Suppressor macrophage (primary cell): ENCODE measurements around the gene POM121L2.
"Not testable (repeated sequence)": the region's sequence is repeated elsewhere in the genome, so short reads cannot be mapped to it uniquely, and the experiment has no call there.

Experiments
- DNase-seq, 4 experiments: peaks; one replicate each; pipeline ENCODE4 v3.0.0-alpha.2; 2020 to 2022

POM121L2 gene

DNA sequence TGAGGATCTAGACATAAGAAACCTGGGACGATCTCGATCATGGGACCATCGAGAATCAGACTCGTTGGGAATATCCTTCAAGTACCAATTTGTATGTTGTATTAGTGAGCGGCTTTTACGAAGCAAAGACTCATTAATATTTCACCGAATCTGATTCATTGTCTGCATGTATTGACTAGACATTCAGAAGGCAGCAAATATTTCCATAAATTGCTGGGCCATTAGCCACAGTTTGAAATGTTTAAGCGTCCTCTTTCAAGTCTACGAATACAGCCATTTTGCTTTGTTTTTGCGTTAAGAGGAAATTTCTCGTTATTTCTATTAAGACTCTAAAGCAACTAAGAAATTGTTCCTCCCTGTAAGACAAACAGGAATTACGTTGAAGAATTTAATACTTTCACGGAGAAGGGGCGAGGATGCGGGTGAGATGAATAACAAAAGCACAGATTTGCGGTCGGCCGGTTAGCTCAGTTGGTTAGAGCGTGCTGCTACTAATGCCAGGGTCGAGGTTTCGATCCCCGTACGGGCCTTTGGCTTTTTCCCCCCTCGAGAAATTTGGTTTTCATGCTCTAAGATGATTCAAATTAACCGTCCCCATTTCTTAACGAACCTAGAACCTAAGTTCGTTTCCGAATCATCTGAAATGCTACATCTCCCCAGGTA lies 18.5 kb downstream of the POM121L2 start:
- no peak for DNase-seq

DNA sequence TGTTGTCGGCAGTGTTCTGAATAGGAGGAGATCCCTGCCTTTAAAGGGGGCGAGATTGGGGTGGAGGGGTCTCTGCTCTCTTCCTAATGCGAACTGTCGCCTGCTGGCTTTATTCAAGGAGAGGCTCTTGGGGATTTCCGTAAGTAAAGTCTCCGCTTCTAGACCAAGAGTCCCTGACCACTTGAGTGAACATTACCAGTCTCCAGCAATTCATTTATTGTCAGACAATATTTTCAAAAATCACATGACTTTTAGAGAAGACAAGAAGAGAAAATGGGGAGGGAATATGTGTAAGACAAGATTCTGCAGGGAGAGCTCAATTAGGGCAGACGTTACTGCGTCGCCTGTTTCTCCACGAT lies 21.2 kb downstream of the POM121L2 start:
- DNase-seq: no peak

DNA sequence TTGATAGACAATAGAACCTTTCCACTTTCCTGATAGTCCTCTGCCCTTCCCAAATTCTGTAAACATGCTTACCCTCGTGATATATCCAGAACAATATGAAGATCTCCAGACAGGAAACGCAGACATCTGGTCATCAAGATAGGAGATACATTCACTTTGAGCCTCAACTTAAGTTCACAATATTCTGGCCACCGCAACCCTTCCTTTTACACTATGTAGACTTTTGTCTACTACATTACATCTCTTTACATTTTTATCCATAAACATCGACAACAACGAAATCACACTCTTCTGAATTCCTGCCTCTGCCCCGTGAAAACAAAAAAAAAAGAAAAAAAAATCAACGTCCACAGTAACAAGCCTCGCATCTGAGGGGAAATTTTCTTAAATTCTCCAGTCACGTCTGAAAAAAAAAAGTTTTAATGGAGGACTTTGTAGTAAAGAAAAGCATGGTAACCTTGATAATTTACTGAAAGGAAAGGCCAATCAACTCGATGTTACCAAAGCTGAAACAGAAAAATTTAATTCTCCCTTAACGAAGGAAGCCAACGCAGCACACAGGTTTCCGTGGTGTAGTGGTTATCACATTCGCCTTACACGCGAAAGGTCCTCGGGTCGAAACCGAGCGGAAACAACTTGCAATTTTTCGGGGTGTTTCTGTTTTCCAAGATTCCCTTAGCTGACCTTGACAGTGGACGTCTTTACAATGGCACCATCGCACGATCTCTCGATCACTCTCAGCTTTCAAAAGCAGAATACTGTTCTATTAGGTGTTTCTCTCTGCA lies 21.8 kb downstream of the POM121L2 start:
- no peak for DNase-seq

DNA sequence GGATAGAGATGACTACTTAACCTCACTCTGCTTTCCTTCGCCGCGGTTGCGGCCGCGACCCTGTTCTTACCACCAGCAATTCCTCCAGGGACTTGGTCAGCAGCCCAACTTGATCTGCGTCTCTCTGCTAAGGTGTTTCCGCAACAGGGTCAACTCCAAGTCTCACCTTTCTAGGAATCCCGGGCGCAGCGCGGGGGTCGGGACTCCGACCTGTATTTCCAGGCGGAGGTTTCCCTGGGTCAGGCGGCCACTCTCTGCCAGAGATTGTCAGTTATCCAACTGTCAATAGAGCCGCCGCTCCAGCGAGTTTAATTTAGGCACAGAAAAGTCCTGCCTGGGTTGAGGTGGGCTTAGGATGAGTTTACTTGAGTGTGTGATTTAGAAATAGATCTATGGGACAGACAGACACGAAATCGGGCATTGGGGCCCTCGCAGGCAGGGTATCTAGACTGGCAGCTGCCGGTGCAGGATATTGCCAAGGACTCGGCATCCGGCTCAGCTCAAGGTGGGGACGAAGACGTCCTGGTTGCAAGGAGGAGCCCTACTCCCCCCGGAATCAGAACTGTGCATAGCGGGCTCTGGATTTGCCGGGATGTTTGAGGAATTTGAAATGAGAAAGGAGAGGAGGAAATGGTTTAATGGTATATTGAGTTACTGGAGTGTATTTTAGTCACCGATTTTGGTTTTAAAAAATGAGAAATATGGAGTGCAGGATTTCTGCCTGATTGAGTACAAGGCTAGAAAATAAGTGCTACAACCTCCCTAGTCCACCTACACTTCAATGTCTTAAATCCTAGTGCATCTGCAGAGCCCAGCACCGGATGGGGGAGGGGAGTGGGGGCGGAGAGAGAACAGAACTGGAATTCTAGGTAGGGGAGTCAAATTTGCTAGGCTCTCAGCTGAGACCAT lies 23.7 kb downstream of the POM121L2 start:
- DNase-seq: no peak

DNA sequence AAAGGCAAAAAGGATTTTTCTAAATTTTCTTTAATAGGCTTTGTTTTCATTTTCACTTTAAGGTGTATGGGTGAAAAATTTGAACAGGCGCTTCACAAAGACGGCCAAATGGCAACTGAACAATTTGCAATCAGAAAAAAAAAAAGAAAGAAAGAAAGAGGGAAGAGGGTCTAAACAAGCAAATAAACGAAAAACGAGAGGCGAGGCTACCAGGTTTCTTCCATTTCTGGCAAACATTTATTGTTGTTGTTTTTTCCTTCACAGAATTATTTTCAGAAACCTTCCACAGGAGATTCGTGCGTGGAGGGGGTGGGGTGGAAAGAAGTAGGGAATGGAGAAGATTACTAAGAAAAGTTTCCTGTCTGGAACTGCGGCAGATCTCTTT lies 24.3 kb downstream of the POM121L2 start:
- DNase-seq: no peak

DNA sequence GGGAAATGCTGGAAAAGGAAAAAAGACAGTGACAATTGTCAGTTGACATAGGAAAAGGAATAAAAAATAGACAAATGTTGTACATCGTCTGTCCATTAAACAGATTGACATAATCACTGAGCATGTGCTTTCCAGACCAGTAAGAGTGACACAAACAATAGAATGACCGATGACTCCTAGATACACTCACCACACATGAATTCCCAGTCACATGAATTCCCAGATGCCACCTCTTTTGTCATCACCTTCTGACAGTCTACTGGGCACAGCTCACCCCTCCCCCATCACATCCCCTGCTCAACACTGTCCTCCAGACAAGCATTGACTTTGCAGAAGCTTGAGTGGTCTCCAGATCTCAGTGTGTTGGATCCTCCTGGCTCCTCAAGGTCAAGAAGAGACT lies 25.9 kb downstream of the POM121L2 start:
- DNase-seq: no peak

DNA sequence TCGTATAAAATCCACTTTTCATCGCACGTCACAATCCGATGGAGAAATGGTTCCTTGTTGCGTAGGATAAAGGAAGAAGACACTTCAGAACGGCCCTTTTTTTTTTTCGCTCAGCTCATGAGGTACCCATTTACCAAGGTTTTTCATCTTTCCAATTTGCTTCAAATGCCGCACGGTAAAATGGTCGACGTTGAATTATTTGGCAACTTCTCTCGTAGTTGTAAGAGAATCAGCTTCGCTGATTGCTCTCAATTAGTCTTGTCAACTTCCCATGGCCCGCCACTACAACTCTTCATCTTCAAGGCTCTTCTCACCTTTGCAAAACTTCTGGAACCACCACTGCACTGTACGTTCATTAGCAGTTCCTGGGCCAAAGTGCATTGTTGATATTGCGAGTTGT lies 28.8 kb downstream of the POM121L2 start:
- no peak for DNase-seq

DNA sequence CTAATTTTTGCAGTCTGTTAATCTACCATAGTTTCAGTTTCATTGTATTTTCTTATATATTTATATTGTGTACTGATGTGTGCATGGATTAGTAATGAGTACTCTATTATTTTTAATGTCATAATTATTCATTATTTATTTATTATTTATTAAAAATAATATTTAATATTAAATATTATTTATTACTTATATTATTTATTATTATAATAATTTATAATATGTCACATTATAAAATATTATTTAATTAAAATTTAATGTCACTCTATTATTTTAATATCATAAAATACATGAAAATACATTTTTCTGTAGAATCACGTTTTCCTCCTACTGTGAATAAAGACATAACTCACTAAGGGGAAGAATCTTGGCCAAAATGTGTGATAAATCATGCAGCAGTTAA lies 30.5 kb downstream of the POM121L2 start:
- DNase-seq: no peak

DNA sequence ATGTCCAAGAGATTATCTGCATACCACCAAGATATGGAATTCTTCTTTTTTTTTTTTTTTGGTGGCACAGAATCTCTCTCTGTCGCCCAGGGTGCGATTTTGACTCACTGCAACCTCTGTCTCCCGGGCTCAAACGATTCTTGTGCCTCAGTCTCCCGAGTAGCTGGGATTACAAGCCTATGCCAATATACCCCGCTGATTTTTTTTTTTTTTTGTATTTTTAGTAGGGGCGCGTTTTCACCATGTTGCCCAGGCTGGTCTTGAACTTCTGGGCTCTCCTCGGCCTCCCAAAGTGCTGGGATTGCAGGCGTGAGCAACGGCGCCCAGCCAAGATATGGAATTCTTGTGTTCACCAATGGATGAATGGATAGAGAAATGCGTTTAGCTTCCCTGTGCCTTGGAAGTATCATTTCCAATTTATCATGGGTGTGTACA lies 31.0 kb downstream of the POM121L2 start:
- DNase-seq: no peak

DNA sequence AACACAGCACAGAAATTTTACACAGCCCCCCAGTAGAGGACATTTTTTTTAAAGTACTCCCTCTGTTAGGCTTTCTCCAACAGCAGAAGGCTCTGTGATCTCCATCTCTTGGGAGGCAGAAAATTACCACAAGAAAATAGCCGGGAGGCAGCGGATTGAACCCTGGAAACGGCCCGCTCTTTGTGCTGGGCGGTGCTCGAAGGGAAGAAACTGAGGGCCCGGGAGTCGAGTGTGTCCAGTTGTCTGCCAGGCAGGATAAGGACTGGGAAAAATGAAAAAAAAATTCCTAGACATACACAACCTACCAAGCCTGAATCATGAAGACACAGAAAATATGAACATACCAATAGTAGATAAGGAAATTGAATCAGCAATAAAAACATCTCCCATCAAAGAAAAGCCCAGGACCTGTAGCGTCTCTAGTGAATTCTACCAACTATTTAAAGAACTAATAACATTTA lies 31.5 kb downstream of the POM121L2 start:
- no peak for DNase-seq

DNA sequence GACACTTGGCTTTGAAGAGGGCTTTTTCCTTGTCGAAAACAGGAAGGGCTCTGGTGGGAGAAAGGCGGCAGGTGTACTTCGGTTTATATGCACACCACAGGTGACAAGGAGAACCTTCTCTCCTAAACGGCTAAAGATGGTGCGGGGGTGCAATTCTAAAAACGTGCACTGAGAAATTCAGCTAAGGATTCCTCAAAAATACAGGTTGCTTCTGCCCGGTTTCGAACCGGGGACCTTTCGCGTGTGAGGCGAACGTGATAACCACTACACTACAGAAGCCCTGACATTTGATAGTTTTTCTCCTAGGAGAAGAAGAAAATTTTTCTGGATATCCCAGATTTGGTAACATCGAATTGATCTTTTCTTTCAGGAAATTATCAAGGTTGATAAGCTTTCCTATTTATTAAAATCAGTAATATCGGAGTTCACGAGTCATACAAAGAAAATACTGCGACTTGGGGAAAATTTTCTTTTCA lies 32.0 kb downstream of the POM121L2 start:
- peak; percentile 14 to 34 (median 24) for DNase-seq

DNA sequence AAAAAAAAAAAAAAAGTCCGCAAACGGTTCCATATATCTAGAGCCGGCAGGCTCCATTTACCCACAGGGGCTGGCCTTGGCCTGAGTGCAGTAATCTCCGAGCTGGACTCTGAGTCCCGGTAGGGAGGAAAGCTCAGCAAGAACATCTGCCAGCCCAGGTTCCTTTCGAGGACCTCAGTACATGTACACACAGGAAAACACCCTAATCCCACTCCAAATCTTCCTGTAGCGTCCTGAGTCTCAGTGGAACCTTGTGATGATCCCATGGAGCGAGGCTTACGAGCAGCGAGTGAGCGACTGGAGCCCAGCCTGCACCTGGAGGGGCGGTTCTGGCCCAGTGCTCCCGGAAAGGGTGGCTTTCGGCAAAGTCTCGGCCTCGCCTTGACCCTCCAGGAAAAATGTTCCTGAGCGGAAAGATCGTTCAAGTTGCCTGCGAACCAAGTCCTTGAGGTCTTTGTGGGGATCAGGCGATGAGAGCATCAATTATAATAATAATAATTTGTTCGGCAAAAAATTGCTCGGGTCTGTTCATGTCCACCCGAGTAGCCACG lies 32.5 kb downstream of the POM121L2 start:
- no peak for DNase-seq

DNA sequence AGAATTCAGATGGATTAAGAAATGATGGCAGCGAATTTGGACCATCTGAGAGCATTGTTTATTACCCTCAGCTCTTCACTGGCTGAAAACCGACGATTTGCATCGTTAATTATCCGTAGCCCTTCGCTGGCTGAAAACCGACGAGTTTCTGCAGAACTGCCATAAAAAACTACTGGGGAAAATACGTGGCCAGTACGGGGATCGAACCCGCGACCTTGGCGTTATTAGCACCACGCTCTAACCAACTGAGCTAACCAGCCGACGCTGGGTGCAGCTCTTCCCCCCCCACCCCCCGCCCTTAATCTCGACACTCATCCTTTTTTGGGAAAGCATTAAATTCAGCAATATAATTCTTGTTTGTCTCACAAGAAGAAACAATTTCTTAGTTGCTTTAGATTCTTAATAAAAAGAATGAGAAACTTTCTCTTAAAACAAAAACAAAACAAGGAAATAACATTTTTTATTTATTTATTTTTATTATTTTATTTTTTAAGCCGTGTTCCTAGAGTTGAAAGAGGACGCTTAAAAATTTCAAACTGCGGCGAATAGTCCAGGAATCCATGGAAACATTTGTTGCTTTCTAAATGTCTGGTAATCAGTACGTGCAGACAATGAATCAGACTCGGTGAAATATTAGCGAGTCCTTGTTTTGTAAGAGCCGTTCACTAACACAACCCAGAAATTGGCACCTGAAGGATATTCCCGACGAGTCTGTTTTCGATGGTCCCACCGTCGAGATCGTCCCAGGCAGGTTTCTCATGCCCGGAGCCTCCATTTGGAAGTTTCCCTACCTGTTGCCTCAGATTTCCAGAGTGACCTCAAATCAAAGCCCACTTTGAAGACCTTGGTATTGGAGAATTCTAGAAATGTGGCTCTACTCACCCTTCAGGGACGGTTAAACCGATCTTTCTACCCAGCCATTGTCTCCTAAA lies 36.8 kb downstream of the POM121L2 start:
- DNase-seq: no peak

DNA sequence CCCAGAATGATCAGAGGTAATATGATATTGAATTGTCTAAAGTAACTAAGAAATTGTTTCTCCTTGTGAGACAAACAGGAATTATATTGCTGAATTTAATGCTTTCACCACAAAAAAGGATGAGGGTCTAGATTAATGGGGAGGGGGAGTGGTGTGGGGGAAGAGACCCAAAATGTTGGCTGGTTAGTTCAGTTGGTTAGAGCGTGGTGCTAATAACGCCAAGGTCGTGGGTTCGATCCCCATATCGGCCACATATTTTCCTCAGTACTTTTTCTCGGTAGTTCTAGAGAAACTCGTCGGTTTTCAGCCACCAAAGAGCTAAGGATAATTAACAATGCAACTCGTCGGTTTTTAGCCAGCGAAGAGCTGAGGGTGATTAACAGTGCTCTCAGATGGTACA lies 38.3 kb downstream of the POM121L2 start:
- no peak for DNase-seq

DNA sequence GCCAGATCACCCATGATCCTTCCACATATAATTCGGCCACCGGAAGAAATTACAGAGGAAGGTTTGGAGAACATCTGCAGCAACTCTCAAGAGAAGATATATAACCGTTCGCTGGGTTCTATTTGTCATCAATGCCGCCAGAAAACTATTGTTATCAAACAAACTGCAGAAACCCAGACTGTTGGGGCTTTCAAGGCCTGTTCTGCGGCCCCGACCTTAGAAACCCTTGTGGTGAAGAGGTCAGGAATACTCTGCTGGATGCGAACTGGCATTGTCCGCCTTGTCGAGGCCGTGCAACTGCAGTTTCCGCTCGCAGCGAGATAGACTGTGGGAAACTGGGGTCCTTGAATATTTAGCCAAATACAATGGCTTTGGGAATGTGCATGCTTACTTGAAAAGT lies 43.3 kb downstream of the POM121L2 start:
- DNase-seq: no peak

DNA sequence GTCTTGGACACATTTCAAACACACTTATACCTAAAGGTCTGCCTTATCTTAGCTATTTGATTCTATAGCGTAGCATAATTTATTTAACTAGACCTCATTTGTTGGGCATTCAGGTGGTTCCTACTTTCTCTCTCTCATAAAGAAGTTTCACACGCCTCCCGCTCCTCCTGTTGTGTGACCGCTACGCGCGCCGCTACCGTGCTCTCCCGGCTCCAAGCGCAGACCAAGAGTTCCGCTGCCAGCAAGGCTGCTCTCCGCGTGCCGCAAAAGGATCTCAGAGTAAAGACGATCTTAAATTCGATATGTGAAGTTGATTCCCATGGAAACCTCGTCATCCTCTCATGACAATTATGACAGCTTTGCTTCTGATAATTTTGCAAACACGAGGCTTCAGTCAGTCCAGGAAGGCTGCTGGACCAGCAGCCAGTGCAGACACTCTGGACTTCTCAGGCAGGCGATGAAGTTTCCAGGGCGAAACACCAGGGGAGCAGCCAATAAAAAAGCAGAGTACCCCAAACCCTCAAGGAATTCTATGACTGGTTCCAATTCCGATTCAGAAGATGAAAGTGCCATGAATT lies 44.1 kb downstream of the POM121L2 start:
- DNase-seq: no peak

DNA sequence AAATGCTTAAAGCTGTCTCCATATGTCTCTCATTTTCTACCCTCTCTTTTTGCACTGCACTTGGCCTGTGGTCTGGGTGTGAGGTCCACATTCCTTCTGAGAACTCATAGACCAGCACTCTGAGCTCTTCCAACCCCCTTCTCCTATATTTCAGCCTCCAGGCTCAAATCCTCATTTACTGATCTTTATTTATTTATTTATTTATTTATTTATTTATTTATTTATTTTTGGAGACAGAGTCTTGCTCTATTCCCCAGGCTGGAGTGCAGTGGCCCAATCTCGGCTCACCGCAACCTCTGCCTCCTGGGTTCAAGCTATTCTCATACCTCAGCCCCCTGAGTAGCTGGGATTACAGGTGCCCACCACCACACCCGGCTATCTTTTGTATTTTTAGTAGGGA lies 45.1 kb downstream of the POM121L2 start:
- not testable (repeated sequence) for DNase-seq

DNA sequence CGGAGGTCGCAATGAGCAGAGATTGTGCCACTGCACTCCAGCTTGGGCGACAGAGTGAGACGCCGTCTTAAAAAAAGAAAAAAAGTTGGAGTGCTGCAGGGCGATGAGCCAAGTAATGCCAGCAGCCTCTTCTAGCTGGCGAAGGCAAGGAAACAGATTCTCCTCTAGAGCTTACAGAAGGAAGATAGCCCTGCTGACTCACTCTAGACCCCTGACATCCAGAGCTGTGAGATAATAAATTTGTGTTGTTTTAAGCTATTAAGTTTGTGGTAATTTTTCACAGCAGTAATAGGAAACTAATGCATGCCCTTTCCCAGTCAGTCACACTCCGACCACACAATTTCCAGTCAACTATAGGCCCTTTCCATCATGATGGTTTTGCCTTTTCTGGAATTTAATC lies 48.2 kb downstream of the POM121L2 start:
- no peak for DNase-seq

DNA sequence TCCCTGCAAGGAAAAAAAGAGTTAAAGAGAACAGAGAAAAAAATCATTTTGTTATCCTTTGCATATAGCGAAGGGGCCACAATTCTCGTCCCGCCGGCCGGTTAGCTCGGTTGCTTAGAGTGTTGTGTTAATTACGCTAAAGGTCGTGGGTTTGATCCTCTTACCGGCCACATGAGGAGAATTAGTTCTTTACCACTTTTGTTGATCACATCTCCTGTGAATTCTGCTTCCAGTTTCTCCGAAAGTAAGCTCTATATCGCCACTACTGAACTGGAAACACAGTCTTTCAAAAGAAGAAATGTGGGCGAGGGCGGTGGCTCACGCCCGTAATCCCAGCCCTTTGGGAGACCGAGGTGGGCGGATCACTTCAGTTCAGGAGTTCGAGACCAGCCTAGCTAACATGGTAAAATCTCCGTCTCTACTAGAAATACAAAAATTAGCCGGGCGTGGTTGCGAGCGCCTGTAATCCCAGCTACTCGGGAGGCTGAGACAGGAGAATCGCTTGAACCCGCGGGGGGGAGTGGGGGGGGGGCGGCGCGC lies 51.2 kb downstream of the POM121L2 start:
- no peak for DNase-seq

DNA sequence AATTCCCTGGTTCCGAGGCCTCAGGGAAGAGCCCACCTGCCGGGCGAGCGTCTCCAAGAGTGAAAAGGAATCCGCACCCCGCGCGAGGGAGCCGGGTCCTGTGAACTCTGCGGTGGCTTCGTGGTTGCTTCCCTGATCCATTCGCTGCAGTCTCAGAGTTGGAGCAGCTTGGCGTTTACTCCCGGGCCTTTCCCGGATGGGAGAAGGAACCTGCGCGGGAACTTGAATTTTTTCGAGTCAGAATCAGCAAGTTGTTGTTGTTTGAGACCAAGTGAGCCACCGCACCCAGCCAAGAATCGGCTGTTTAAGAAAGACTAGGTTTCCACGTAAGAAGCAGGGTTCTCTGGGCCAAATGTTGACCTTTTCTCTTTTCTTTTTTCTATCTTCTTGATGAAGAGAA lies 51.7 kb downstream of the POM121L2 start:
- no peak for DNase-seq
